K562 (cell line): Measurements from ENCODE around the gene TBC1D9. TPM values are rescaled to one million over a fixed set of nuclear protein-coding genes. Genes with fewer than 3 reads are reported as not detected.

Source experiments
- HDGF ChIP-seq: fragments of 450-650 bp; IDR thresholded peaks from 2 replicates; pipeline ENCODE4 v1.6.1; 2016
- STAT5B ChIP-seq: fragments of 250-450 bp; sonication (Bioruptor Pico); IDR thresholded peaks from 2 replicates; pipeline ENCODE4 v1.8.0; 2021; ENCODE audit warnings: mild to moderate bottlenecking, inconsistent platforms
- polyA plus RNA-seq, 8 experiments: library from polyadenylated mRNA; depleted of rRNA in 4 of 8; stranded (reverse) in 5 of 8; unstranded in 3 of 8; fragments of >200 nt; fragmentation: Nextera tagmentation in 2 of 8; fragmentation: Illumina TruSeq in 1 of 8; extraction: Ambion mirVana in 2 of 8; extraction: Trizol in 1 of 8; gene quantifications; 2 replicates each; pipeline versions ENCODE4 v1.2.1 to v1.2.3, GENCODE V29; 2011 to 2014; ENCODE audit warnings: inconsistent platforms in 1 of 8, missing spikeins in 1 of 8
- total RNA-seq, 7 experiments: library from RNA; depleted of rRNA in 6 of 7; stranded (reverse); fragments of >200 nt in 6 of 7; fragmentation: Illumina TruSeq in 2 of 7; extraction: Trizol in 2 of 7; gene quantifications; 2 replicates each; pipeline versions ENCODE4 v1.2.1 to v1.2.3, GENCODE V29; 2011 to 2021; ENCODE audit warnings: low replicate concordance in 1 of 7
- TF ChIP-seq, protein P1 (sequence below): IDR thresholded peaks from 2 replicates; pipeline ENCODE4 v1.6.1; 2016; ENCODE audit warnings: missing genetic modification characterization, missing compliant biosample characterization
- TF ChIP-seq, protein P2 (sequence below): sonication (generic); formaldehyde crosslinking; IDR thresholded peaks from 2 replicates; pipeline ENCODE4 v1.8.1; 2022; ENCODE audit warnings: missing genetic modification reagents
- TF ChIP-seq, protein P3 (sequence below): fragments of 450-650 bp; IDR thresholded peaks from 2 replicates; pipeline ENCODE4 v1.6.1; 2016
- TF ChIP-seq, protein P4 (sequence below): fragments of 250-450 bp; sonication (Bioruptor Pico); IDR thresholded peaks from 2 replicates; pipeline ENCODE4 v1.5.0; 2020; ENCODE audit warnings: mild to moderate bottlenecking, borderline replicate concordance

Gene TBC1D9
- total and polyA plus RNA-seq, 9 of the 15 experiments (the other 6 are each of a cell fraction or from before 2014, with no cell fraction given): 0.13 TPM; not detected in 8

DNA sequence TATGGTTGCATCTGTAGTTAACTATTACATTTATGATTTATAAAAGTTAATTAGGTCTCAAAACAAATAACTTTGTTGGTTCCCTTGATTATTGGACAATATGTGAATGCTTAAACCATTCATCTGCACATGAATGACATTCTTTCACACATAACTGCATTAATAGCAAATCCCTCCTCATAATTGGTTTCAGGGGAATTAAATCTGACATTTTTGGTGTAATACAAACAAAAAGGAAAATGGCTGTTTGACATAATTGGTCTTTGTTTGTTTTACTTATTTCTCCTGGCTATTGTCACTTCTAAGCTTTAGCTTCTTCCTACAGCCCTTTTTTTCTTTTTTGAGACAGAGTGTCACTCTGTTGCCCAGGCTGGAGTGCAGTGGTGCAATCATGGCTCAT lies 71.9 kb downstream of the TBC1D9 start (continued):
- TF ChIP-seq, protein P1, sequence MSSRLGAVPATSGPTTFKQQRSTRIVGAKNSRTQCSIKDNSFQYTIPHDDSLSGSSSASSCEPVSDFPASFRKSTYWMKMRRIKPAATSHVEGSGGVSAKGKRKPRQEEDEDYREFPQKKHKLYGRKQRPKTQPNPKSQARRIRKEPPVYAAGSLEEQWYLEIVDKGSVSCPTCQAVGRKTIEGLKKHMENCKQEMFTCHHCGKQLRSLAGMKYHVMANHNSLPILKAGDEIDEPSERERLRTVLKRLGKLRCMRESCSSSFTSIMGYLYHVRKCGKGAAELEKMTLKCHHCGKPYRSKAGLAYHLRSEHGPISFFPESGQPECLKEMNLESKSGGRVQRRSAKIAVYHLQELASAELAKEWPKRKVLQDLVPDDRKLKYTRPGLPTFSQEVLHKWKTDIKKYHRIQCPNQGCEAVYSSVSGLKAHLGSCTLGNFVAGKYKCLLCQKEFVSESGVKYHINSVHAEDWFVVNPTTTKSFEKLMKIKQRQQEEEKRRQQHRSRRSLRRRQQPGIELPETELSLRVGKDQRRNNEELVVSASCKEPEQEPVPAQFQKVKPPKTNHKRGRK (tag): no peak
- TF ChIP-seq, protein P2, sequence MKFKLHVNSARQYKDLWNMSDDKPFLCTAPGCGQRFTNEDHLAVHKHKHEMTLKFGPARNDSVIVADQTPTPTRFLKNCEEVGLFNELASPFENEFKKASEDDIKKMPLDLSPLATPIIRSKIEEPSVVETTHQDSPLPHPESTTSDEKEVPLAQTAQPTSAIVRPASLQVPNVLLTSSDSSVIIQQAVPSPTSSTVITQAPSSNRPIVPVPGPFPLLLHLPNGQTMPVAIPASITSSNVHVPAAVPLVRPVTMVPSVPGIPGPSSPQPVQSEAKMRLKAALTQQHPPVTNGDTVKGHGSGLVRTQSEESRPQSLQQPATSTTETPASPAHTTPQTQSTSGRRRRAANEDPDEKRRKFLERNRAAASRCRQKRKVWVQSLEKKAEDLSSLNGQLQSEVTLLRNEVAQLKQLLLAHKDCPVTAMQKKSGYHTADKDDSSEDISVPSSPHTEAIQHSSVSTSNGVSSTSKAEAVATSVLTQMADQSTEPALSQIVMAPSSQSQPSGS (CRISPR knock-in tag): no peak
- TF ChIP-seq, protein P3, sequence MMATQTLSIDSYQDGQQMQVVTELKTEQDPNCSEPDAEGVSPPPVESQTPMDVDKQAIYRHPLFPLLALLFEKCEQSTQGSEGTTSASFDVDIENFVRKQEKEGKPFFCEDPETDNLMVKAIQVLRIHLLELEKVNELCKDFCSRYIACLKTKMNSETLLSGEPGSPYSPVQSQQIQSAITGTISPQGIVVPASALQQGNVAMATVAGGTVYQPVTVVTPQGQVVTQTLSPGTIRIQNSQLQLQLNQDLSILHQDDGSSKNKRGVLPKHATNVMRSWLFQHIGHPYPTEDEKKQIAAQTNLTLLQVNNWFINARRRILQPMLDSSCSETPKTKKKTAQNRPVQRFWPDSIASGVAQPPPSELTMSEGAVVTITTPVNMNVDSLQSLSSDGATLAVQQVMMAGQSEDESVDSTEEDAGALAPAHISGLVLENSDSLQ: no peak
- TF ChIP-seq, protein P4, sequence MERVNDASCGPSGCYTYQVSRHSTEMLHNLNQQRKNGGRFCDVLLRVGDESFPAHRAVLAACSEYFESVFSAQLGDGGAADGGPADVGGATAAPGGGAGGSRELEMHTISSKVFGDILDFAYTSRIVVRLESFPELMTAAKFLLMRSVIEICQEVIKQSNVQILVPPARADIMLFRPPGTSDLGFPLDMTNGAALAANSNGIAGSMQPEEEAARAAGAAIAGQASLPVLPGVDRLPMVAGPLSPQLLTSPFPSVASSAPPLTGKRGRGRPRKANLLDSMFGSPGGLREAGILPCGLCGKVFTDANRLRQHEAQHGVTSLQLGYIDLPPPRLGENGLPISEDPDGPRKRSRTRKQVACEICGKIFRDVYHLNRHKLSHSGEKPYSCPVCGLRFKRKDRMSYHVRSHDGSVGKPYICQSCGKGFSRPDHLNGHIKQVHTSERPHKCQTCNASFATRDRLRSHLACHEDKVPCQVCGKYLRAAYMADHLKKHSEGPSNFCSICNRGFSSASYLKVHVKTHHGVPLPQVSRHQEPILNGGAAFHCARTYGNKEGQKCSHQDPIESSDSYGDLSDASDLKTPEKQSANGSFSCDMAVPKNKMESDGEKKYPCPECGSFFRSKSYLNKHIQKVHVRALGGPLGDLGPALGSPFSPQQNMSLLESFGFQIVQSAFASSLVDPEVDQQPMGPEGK: no peak
- TF ChIP-seq HDGF (no peak), STAT5B (no peak)
- TF ChIP-seq, all 486 proteins: peak for 0
